HepG2 (cell line): ENCODE data around the gene CCDC85C.

Experiments
- FOXA1 ChIP-seq, 2 experiments: fragments of 450-650 bp in 1 of 2; sonication (generic) in 1 of 2; formaldehyde crosslinking in 1 of 2; IDR thresholded peaks; 2 replicates each; pipeline versions ENCODE4 v1.4.0 to v1.6.1; 2016 to 2020; ENCODE audit warnings: missing genetic modification reagents in 1 of 2
- PBX2 ChIP-seq: IDR thresholded peaks from 2 replicates; pipeline ENCODE4 v1.6.1; 2016; ENCODE audit warnings: control low read depth
- PCBP1 ChIP-seq: fragments of 200-400 bp; formaldehyde crosslinking; IDR thresholded peaks from 2 replicates; pipeline ENCODE4 v1.6.1; 2017; ENCODE audit warnings: mild to moderate bottlenecking, low read depth, low read length, borderline replicate concordance
- RNF219 ChIP-seq: sonication (generic); formaldehyde crosslinking; IDR thresholded peaks from 2 replicates; pipeline ENCODE4 v1.5.0; 2020; ENCODE audit warnings: mild to moderate bottlenecking, missing genetic modification reagents
- SRSF9 ChIP-seq: fragments of 200-400 bp; formaldehyde crosslinking; IDR thresholded peaks from 2 replicates; pipeline ENCODE4 v1.6.1; 2018; ENCODE audit warnings: borderline replicate concordance, mild to moderate bottlenecking, low read depth, low read length; ENCODE audit not compliant: insufficient read depth, poor library complexity, severe bottlenecking
- UBTF ChIP-seq: sonication (generic); formaldehyde crosslinking; IDR thresholded peaks from 2 replicates; pipeline ENCODE4 v1.4.0; 2020; ENCODE audit warnings: mild to moderate bottlenecking, missing genetic modification reagents

- no peak for TF ChIP-seq SRSF9
- TF ChIP-seq RNF219, result no peak
- TF ChIP-seq FOXA1 (IDR thresholded peaks at IDR 0.05), result no peak
- no peak for TF ChIP-seq FOXA1 (CRISPR knock-in tag; IDR thresholded peaks at IDR 0.05)
- TF ChIP-seq PCBP1, result no peak
- TF ChIP-seq PBX2, result no peak
- no peak for TF ChIP-seq UBTF (CRISPR knock-in tag)
These were observed 153.7 kb downstream of the CCDC85C start for GRCh38 chr14:99450266-99450665.
